Stomach (tissue), 4 donors: ENCODE data around the gene MMP10.

Experiments
- CTCF ChIP-seq, 7 experiments: fragments of 450-650 bp in 4 of 7; fragments of 200-600 bp in 3 of 7; sonication (generic) in 3 of 7; IDR thresholded peaks; one replicate each; pipeline ENCODE4 v1.5.1; 2016 to 2019; ENCODE audit warnings: antibody characterized with exemption in 7 of 7, control low read depth in 2 of 7, mild to moderate bottlenecking in 1 of 7
- EP300 ChIP-seq: sonication (generic); formaldehyde crosslinking; IDR thresholded peaks from one replicate; pipeline ENCODE4 v1.6.1; 2017; ENCODE audit warnings: antibody characterized with exemption
- POLR2A ChIP-seq, 4 donors: fragments of 450-650 bp; IDR thresholded peaks; one replicate each; pipeline ENCODE4 v1.6.1; 2016; ENCODE audit warnings: antibody characterized with exemption in 4 of 4, control low read depth in 2 of 4, mild to moderate bottlenecking in 1 of 4, moderate library complexity in 1 of 4
- POLR2AphosphoS5 ChIP-seq, 3 donors: sonication (generic); formaldehyde crosslinking; IDR thresholded peaks; one replicate each; pipeline ENCODE4 v1.6.1; 2016; ENCODE audit warnings: antibody characterized with exemption in 3 of 3

- TF ChIP-seq POLR2AphosphoS5 (IDR thresholded peaks at IDR 0.05) (no peak), CTCF (IDR thresholded peaks at IDR 0.05) (no peak), EP300 (no peak), POLR2A (IDR thresholded peaks at IDR 0.05) (no peak)
Observed at GRCh38 chr11:102806296-102806695, 25.9 kb upstream of the MMP10 start.
